Stimulated activated memory B cell treated with anti-CD40 and anti-IgM and Interleukin-4, amounts not matched to agents 10 μg/mL and 1 μg/mL and 100 μg/mL, for 72 hours (primary cell): ENCODE results near the gene SRGAP1.
"Not testable (repeated sequence)": the region's sequence is repeated elsewhere in the genome, so short reads cannot be mapped to it uniquely, and the experiment has no call there.

ENCODE experiments used
- ATAC-seq: fragments of 150-1000 bp; cut with Tn5 transposase; 2 replicates; pipeline ENCODE4 v1.10.0; 2021
- H3K27ac Mint-ChIP-seq: one replicate; pipeline ENCODE4 v1.8.0; 2022; ENCODE audit warnings: mild to moderate bottlenecking, mixed read lengths
- H3K27me3 Mint-ChIP-seq: one replicate; pipeline ENCODE4 v1.8.0; 2022; ENCODE audit warnings: mixed read lengths
- H3K36me3 Mint-ChIP-seq: one replicate; pipeline ENCODE4 v1.8.0; 2022; ENCODE audit warnings: mixed read lengths
- H3K4me1 Mint-ChIP-seq: one replicate; pipeline ENCODE4 v1.8.0; 2022; ENCODE audit warnings: mixed read lengths
- H3K4me3 Mint-ChIP-seq: one replicate; pipeline ENCODE4 v1.8.0; 2022; ENCODE audit warnings: mild to moderate bottlenecking, moderate library complexity, mixed read lengths
- H3K9me3 Mint-ChIP-seq: one replicate; pipeline ENCODE4 v1.8.0; 2022; ENCODE audit warnings: mixed read lengths

SRGAP1 gene

GRCh38 chr12:63875703-63876102, 31.2 kb downstream of the SRGAP1 start:
- no peaks in the 10 kb centered on the region for H3K36me3 Mint-ChIP-seq
- H3K4me3 Mint-ChIP-seq, result no peak overlapping the region
- H3K9me3 Mint-ChIP-seq, result no peaks in the 10 kb centered on the region
- no peak for ATAC-seq
- H3K27me3 Mint-ChIP-seq, result peaks cover 30% of the 10 kb centered on the region
- no peaks in the 10 kb centered on the region for H3K4me1 Mint-ChIP-seq
- no peak overlapping the region for H3K27ac Mint-ChIP-seq

GRCh38 chr12:63876980-63877379, 32.5 kb downstream of the SRGAP1 start:
- no peaks in the 10 kb centered on the region for H3K36me3 Mint-ChIP-seq
- no peak overlapping the region for H3K4me3 Mint-ChIP-seq
- ATAC-seq, result no peak
- peaks cover 20% of the 10 kb centered on the region for H3K27me3 Mint-ChIP-seq
- H3K9me3 Mint-ChIP-seq, result no peaks in the 10 kb centered on the region
- no peak overlapping the region for H3K27ac Mint-ChIP-seq
- H3K4me1 Mint-ChIP-seq, result no peaks in the 10 kb centered on the region

- Mint-ChIP-seq H3K36me3 (no peaks in the 10 kb centered on the region), H3K27ac (no peak overlapping the region), H3K4me3 (no peak overlapping the region), H3K4me1 (no peaks in the 10 kb centered on the region), H3K9me3 (no peaks in the 10 kb centered on the region), H3K27me3 (peaks cover 13% of the 10 kb centered on the region)
- ATAC-seq, result no peak
Measured at GRCh38 chr12:63877693-63878092, 33.2 kb downstream of the SRGAP1 start.

GRCh38 chr12:63880235-63880634, 35.7 kb downstream of the SRGAP1 start:
- H3K27me3 Mint-ChIP-seq, H3K27ac Mint-ChIP-seq, H3K9me3 Mint-ChIP-seq, H3K36me3 Mint-ChIP-seq, H3K4me3 Mint-ChIP-seq, H3K4me1 Mint-ChIP-seq, ATAC-seq: not testable (repeated sequence)

GRCh38 chr12:63880742-63881263, 36.3 kb downstream of the SRGAP1 start:
- Mint-ChIP-seq H3K27ac (no peak overlapping the region), H3K4me3 (no peak overlapping the region), H3K36me3 (no peaks in the 10 kb centered on the region), H3K27me3 (peaks cover 9% of the 10 kb centered on the region), H3K4me1 (no peaks in the 10 kb centered on the region), H3K9me3 (no peaks in the 10 kb centered on the region)
- ATAC-seq, result no peak

GRCh38 chr12:63882844-63883243, 38.3 kb downstream of the SRGAP1 start:
- ATAC-seq, result no peak
- Mint-ChIP-seq H3K36me3 (no peaks in the 10 kb centered on the region), H3K4me1 (no peaks in the 10 kb centered on the region), H3K27me3 (peaks cover 9% of the 10 kb centered on the region), H3K9me3 (no peaks in the 10 kb centered on the region), H3K27ac (no peak overlapping the region), H3K4me3 (no peak overlapping the region)

GRCh38 chr12:63885401-63885800, 40.9 kb downstream of the SRGAP1 start:
- H3K27ac Mint-ChIP-seq, result no peak overlapping the region
- no peak for ATAC-seq
- no peaks in the 10 kb centered on the region for H3K4me1 Mint-ChIP-seq
- no peaks in the 10 kb centered on the region for H3K9me3 Mint-ChIP-seq
- H3K4me3 Mint-ChIP-seq, result no peak overlapping the region
- H3K36me3 Mint-ChIP-seq, result no peaks in the 10 kb centered on the region
- peaks cover 6% of the 10 kb centered on the region for H3K27me3 Mint-ChIP-seq

- no peak overlapping the region for H3K27ac Mint-ChIP-seq
- no peak overlapping the region for H3K4me3 Mint-ChIP-seq
- H3K4me1 Mint-ChIP-seq, result no peaks in the 10 kb centered on the region
- H3K36me3 Mint-ChIP-seq, result no peaks in the 10 kb centered on the region
- H3K9me3 Mint-ChIP-seq, result no peaks in the 10 kb centered on the region
- no peak for ATAC-seq
- peaks cover 3% of the 10 kb centered on the region for H3K27me3 Mint-ChIP-seq
Measured at GRCh38 chr12:63888908-63889635, 44.6 kb downstream of the SRGAP1 start.

- H3K4me1 Mint-ChIP-seq, result no peaks in the 10 kb centered on the region
- H3K27me3 Mint-ChIP-seq, result peaks cover 9% of the 10 kb centered on the region
- no peaks in the 10 kb centered on the region for H3K9me3 Mint-ChIP-seq
- H3K36me3 Mint-ChIP-seq, result no peaks in the 10 kb centered on the region
- no peak overlapping the region for H3K27ac Mint-ChIP-seq
- ATAC-seq, result no peak
- no peak overlapping the region for H3K4me3 Mint-ChIP-seq
Measured at GRCh38 chr12:63889721-63890509, 45.4 kb downstream of the SRGAP1 start.

- H3K27ac Mint-ChIP-seq, result no peak overlapping the region
- no peaks in the 10 kb centered on the region for H3K36me3 Mint-ChIP-seq
- peaks cover 9% of the 10 kb centered on the region for H3K27me3 Mint-ChIP-seq
- H3K9me3 Mint-ChIP-seq, result no peaks in the 10 kb centered on the region
- H3K4me3 Mint-ChIP-seq, result no peak overlapping the region
- H3K4me1 Mint-ChIP-seq, result no peaks in the 10 kb centered on the region
- ATAC-seq, result no peak
Measured at GRCh38 chr12:63893170-63893569, 48.7 kb downstream of the SRGAP1 start.

GRCh38 chr12:63894132-63894531, 49.6 kb downstream of the SRGAP1 start:
- H3K27ac Mint-ChIP-seq, result no peak overlapping the region
- H3K9me3 Mint-ChIP-seq, result no peaks in the 10 kb centered on the region
- no peak for ATAC-seq
- no peaks in the 10 kb centered on the region for H3K36me3 Mint-ChIP-seq
- H3K27me3 Mint-ChIP-seq, result peaks cover 9% of the 10 kb centered on the region
- no peak overlapping the region for H3K4me3 Mint-ChIP-seq
- H3K4me1 Mint-ChIP-seq, result no peaks in the 10 kb centered on the region

- H3K27me3 Mint-ChIP-seq, result peaks cover 9% of the 10 kb centered on the region
- H3K27ac Mint-ChIP-seq, result no peak overlapping the region
Measured at GRCh38 chr12:63895841-63896240, 51.3 kb downstream of the SRGAP1 start.

GRCh38 chr12:63897931-63898330, 53.4 kb downstream of the SRGAP1 start:
- peaks cover 9% of the 10 kb centered on the region for H3K27me3 Mint-ChIP-seq
- H3K36me3 Mint-ChIP-seq, result no peaks in the 10 kb centered on the region
- no peak overlapping the region for H3K4me3 Mint-ChIP-seq
- H3K27ac Mint-ChIP-seq, result no peak overlapping the region
- H3K4me1 Mint-ChIP-seq, result no peaks in the 10 kb centered on the region
- no peaks in the 10 kb centered on the region for H3K9me3 Mint-ChIP-seq
- no peak for ATAC-seq

More at GRCh38 chr12:63895841-63896240, 51.3 kb downstream of the SRGAP1 start:
- no peaks in the 10 kb centered on the region for H3K9me3 Mint-ChIP-seq
- H3K4me1 Mint-ChIP-seq, result no peaks in the 10 kb centered on the region
- no peaks in the 10 kb centered on the region for H3K36me3 Mint-ChIP-seq
- ATAC-seq, result no peak
- no peak overlapping the region for H3K4me3 Mint-ChIP-seq

- Mint-ChIP-seq H3K4me3 (no peak overlapping the region), H3K36me3 (no peaks in the 10 kb centered on the region), H3K4me1 (no peaks in the 10 kb centered on the region), H3K9me3 (no peaks in the 10 kb centered on the region), H3K27ac (no peak overlapping the region), H3K27me3 (peaks cover 8% of the 10 kb centered on the region)
- no peak for ATAC-seq
Measured at GRCh38 chr12:63898764-63899337, 54.4 kb downstream of the SRGAP1 start.

GRCh38 chr12:63899396-63899795, 54.9 kb downstream of the SRGAP1 start:
- no peak overlapping the region for H3K27ac Mint-ChIP-seq
- H3K4me3 Mint-ChIP-seq, result no peak overlapping the region
- no peaks in the 10 kb centered on the region for H3K9me3 Mint-ChIP-seq
- H3K4me1 Mint-ChIP-seq, result no peaks in the 10 kb centered on the region
- ATAC-seq, result no peak
- H3K27me3 Mint-ChIP-seq, result peaks cover 3% of the 10 kb centered on the region
- no peaks in the 10 kb centered on the region for H3K36me3 Mint-ChIP-seq
